ENCODE measurements around the gene LOXL1. TPM values are rescaled to one million over a fixed set of nuclear protein-coding genes. Genes with fewer than 3 reads are reported as not detected.

Gene LOXL1
- total and polyA plus RNA-seq, 7 donors: 3.0 to 27.7 (median 9.7) TPM; not detected in 1

DNA sequence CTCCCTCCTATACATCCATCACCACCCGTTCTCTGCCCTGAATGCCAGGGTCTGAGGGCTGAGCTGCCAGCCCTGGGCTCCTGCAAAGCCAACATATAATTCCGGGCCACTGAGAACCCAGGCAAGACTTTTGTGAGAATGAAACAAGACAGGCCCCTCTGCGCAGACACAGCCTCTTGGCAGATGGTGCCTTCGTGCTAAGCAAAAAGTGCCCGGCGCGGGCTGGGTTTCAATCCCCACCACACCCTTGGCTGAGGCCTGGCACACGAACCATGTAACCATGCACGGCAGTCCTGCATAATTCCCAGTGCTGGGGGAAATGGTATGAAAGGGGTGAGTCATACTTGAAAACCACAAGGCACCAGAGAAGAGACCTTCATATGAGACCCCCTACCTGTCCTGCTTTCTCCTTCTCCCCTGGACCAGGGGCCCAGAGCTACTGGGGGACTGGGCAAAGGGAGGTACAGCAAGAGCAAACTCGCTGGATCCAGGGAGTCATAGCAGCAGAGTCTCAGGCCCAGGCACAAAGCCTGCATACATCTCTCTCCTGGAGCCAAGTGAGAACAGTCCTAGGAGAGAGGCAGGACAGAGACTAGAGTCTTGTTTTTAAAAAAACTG lies 26.1 kb upstream of the LOXL1 start:
- Histone ChIP-seq H3K9me3 (no peaks in the 10 kb centered on the region), H3K4me3 (no peak overlapping the region), H3K4me1 (no peaks in the 10 kb centered on the region), H3K27ac (no peak overlapping the region), H3K36me3 (no peaks in the 10 kb centered on the region), H3K27me3 (no peaks in the 10 kb centered on the region)
- no peak for DNase-seq
- TF ChIP-seq POLR2AphosphoS5 (IDR thresholded peaks at IDR 0.05) (no peak), POLR2A (IDR thresholded peaks at IDR 0.05) (no peak), EP300 (IDR thresholded peaks at IDR 0.05) (no peak)
- TF ChIP-seq, protein P1, sequence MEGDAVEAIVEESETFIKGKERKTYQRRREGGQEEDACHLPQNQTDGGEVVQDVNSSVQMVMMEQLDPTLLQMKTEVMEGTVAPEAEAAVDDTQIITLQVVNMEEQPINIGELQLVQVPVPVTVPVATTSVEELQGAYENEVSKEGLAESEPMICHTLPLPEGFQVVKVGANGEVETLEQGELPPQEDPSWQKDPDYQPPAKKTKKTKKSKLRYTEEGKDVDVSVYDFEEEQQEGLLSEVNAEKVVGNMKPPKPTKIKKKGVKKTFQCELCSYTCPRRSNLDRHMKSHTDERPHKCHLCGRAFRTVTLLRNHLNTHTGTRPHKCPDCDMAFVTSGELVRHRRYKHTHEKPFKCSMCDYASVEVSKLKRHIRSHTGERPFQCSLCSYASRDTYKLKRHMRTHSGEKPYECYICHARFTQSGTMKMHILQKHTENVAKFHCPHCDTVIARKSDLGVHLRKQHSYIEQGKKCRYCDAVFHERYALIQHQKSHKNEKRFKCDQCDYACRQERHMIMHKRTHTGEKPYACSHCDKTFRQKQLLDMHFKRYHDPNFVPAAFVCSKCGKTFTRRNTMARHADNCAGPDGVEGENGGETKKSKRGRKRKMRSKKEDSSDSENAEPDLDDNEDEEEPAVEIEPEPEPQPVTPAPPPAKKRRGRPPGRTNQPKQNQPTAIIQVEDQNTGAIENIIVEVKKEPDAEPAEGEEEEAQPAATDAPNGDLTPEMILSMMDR (IDR thresholded peaks at IDR 0.05): no peak
- intact Hi-C loops (cut with DNase I): loop anchor here (10.0 kb wide), 2 partner anchors 145 to 195 kb away; partner anchors contain the start of gene INSYN1
- WGBS, 2 donors: 74 to 82% methylated on average over 10 of the region's 10 CpGs

DNA sequence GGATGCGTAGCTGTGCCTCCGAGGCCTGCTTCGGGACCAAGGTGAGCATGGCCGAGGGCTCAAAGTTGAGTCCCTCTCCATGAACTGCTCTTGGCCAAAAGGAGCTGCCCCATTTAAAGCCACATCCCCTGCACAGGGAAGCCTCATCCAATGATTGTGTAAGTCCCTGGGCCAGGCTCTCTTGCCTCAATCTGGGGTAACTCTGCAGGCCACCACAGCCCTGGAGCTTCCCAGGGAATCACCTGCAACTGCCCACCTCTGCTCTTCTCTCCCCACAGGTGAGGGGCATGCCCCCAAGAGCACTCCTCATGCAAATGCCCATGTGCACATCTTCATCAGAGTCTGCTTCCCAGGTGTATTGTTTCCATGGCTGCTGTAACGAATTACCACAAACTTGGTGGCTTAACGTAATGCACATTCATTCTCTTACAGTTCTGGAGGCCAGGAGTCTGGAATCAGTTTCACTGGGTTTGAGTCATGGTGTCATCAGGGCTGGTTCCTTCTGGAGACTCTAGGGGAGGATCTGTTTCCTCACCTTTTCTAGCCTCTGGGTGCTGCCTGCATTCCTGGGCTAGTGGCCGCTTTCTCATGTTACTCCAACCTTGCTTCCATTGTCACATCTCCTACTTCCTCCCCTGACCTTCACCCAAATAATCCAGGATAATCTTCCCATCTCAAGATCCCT lies 25.0 kb upstream of the LOXL1 start:
- no peak for DNase-seq
- no peak overlapping the region for H3K27ac ChIP-seq
- no peaks in the 10 kb centered on the region for H3K4me1 ChIP-seq
- TF ChIP-seq POLR2AphosphoS5 (IDR thresholded peaks at IDR 0.05) (no peak), EP300 (IDR thresholded peaks at IDR 0.05) (no peak)
- TF ChIP-seq, protein P1 (IDR thresholded peaks at IDR 0.05): no peak
- no peaks in the 10 kb centered on the region for H3K27me3 ChIP-seq
- H3K4me3 ChIP-seq: no peak overlapping the region
- H3K9me3 ChIP-seq: no peaks in the 10 kb centered on the region
- H3K36me3 ChIP-seq: no peaks in the 10 kb centered on the region
- intact Hi-C loops (cut with DNase I): loop anchor here (10.0 kb wide), 2 partner anchors 146 to 196 kb away; partner anchors contain the start of gene INSYN1
- 91 to 92% methylated on average over 7 of the region's 7 CpGs for WGBS, 2 donors

DNA sequence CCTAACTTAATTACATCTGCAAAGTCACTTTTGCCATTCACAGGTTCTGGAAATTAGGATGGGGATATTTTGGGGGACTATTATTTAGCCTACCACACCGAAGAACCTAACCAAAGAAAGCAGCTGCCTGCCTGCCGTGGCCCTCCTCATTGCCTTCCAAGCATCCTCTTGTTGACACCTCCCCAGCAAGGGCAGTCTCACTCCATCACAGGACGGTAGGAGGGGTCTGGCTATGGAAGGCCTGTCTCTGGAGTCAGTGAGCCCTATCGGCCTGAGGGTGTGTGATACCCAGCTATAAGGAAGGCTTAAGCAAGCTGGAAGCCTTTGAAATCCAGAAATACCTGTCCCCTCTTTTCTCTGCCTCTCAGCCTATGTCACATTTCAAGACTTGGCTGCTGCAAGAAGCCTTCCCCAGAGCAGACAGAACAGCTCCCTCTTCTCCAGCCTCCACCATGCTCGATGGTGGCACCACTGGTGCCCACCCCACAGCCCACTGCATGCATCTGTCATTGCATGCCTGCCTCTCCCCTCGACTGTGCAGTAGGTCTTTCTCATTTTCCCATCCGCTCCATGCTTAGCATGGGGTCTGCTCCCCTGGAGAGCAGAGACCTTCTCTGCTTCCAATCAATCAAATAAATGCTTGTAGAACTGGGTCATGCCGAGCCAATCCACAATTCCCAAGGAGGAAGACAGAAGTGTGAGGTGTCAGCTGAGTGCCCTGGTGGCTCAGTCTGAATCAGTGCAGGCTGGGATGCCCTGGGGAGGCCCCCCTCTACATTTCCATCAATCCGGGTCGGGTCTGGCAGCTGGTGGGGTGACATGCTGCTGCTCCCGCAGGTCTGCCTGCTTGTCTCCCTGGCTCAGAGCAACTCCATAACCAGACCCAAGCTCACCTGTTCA lies 23.9 kb upstream of the LOXL1 start:
- Histone ChIP-seq H3K4me1 (no peaks in the 10 kb centered on the region), H3K27ac (no peak overlapping the region), H3K4me3 (no peak overlapping the region), H3K9me3 (no peaks in the 10 kb centered on the region), H3K27me3 (no peaks in the 10 kb centered on the region), H3K36me3 (no peaks in the 10 kb centered on the region)
- DNase-seq: no peak
- intact Hi-C loops (cut with DNase I): loop anchor here (10.0 kb wide), 2 partner anchors 148 to 198 kb away; partner anchors contain the start of gene INSYN1
- no peak for TF ChIP-seq EP300 (IDR thresholded peaks at IDR 0.05)
- no peak for TF ChIP-seq POLR2AphosphoS5 (IDR thresholded peaks at IDR 0.05)
- TF ChIP-seq POLR2A (IDR thresholded peaks at IDR 0.05): no peak
- TF ChIP-seq, protein P1 (IDR thresholded peaks at IDR 0.05): no peak
- 67 to 74% methylated on average over 11 of the region's 11 CpGs for WGBS, 2 donors

DNA sequence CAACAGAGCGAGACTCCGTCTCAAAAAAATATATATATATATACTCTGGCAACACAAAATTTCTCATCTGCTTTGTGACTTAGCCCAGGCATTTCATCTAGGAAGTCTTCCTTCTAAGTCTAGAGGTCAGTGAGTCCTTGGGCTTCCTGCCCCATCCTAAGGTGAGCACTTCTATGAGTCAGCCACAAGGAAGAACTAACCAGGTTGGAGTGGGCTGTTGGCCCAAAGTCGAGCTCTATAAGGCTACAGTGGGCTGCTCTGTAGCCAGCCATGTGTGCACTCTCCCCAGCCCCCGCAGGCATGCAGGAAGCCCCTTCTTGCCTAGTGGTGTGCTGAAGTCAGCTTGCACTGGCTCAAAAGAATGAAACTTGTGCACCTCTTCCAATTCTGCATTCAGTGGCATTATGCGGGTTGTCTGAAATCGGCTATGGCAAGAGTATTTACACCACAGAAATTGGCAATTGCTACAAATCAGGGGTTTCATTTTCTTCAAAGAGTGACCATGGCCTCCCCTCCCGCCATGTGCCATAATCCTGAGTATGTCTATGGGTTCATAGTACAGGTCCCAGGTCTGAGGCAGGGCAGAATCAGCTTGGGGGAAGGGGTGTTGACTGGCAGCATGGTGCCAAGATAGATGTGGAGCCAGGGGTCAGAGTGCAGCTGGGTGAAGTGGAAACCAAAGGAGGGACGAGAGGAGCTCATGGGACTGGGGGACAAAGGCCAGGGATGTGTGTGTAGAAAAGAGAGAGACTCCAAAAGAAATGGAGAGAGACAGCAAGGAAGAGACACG lies 22.0 kb upstream of the LOXL1 start:
- Histone ChIP-seq H3K4me3 (no peak overlapping the region), H3K36me3 (no peaks in the 10 kb centered on the region), H3K9me3 (no peaks in the 10 kb centered on the region), H3K27me3 (no peaks in the 10 kb centered on the region), H3K27ac (no peak overlapping the region), H3K4me1 (no peaks in the 10 kb centered on the region)
- 81 to 88% methylated on average over 9 of the region's 9 CpGs for WGBS, 2 donors
- no peak for TF ChIP-seq POLR2AphosphoS5 (IDR thresholded peaks at IDR 0.05)
- TF ChIP-seq, protein P1 (IDR thresholded peaks at IDR 0.05): no peak
- no peak for TF ChIP-seq EP300 (IDR thresholded peaks at IDR 0.05)
- TF ChIP-seq POLR2A (IDR thresholded peaks at IDR 0.05): no peak
- peak; percentile 52 for DNase-seq
- intact Hi-C loops (cut with DNase I): loop anchor here (10.0 kb wide), 2 partner anchors 149 to 199 kb away; partner anchors contain the start of gene INSYN1

All from sigmoid colon (tissue), 7 donors.